ENCODE results near the gene CIRBP. TPM values are rescaled to one million over a fixed set of nuclear protein-coding genes. Genes with fewer than 3 reads are reported as not detected.

The CIRBP gene
- total and polyA plus RNA-seq, 2 of the 13 experiments (the other 11 are each of a cell fraction or from before 2014, with no cell fraction given) = 133 to 140 TPM

GRCh38 chr19:1284293-1284978 lies 15.3 kb downstream of the CIRBP start (continued):
- no peak for TF ChIP-seq HOMEZ (CRISPR knock-in tag; IDR thresholded peaks at IDR 0.05; ENCODE audit: low read depth)
- no peak for TF ChIP-seq GTF3A (CRISPR knock-in tag; conservative IDR thresholded peaks at IDR 0.05)
- TF ChIP-seq, protein P1, sequence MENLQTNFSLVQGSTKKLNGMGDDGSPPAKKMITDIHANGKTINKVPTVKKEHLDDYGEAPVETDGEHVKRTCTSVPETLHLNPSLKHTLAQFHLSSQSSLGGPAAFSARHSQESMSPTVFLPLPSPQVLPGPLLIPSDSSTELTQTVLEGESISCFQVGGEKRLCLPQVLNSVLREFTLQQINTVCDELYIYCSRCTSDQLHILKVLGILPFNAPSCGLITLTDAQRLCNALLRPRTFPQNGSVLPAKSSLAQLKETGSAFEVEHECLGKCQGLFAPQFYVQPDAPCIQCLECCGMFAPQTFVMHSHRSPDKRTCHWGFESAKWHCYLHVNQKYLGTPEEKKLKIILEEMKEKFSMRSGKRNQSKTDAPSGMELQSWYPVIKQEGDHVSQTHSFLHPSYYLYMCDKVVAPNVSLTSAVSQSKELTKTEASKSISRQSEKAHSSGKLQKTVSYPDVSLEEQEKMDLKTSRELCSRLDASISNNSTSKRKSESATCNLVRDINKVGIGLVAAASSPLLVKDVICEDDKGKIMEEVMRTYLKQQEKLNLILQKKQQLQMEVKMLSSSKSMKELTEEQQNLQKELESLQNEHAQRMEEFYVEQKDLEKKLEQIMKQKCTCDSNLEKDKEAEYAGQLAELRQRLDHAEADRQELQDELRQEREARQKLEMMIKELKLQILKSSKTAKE (CRISPR knock-in tag; IDR thresholded peaks at IDR 0.05; ENCODE audit: borderline replicate concordance) = peak; percentile 10; the same call in 1 of the 2 replicates
- TF ChIP-seq FOXA1 (IDR thresholded peaks at IDR 0.05) = no peak
- TF ChIP-seq FOXA1 (CRISPR knock-in tag; IDR thresholded peaks at IDR 0.05) = no peak
- TF ChIP-seq, protein P2, sequence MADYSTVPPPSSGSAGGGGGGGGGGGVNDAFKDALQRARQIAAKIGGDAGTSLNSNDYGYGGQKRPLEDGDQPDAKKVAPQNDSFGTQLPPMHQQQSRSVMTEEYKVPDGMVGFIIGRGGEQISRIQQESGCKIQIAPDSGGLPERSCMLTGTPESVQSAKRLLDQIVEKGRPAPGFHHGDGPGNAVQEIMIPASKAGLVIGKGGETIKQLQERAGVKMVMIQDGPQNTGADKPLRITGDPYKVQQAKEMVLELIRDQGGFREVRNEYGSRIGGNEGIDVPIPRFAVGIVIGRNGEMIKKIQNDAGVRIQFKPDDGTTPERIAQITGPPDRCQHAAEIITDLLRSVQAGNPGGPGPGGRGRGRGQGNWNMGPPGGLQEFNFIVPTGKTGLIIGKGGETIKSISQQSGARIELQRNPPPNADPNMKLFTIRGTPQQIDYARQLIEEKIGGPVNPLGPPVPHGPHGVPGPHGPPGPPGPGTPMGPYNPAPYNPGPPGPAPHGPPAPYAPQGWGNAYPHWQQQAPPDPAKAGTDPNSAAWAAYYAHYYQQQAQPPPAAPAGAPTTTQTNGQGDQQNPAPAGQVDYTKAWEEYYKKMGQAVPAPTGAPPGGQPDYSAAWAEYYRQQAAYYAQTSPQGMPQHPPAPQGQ (CRISPR knock-in tag; IDR thresholded peaks at IDR 0.05; ENCODE audit: borderline replicate concordance) = no peak
- no peak for TF ChIP-seq HHEX (CRISPR knock-in tag; IDR thresholded peaks at IDR 0.05)
- no peak for TF ChIP-seq HNF1A (IDR thresholded peaks at IDR 0.05; ENCODE audit: low read depth)
- no peak for TF ChIP-seq HNF1A (CRISPR knock-in tag; IDR thresholded peaks at IDR 0.05; ENCODE audit: borderline replicate concordance)
- no peak for TF ChIP-seq ATAD3A (CRISPR knock-in tag; IDR thresholded peaks at IDR 0.05)
- TF ChIP-seq ZC3H13 (CRISPR knock-in tag; IDR thresholded peaks at IDR 0.05) = 0 out of 2 replicates have a peak, but pooled peaks have one; percentile 49
- no peak for TF ChIP-seq LRRFIP1 (CRISPR knock-in tag; conservative IDR thresholded peaks at IDR 0.05)
- no peak for TF ChIP-seq ZNF781 (CRISPR knock-in tag; IDR thresholded peaks at IDR 0.05; ENCODE audit: borderline replicate concordance, not compliant biosample characterization)
- TF ChIP-seq, protein P3, sequence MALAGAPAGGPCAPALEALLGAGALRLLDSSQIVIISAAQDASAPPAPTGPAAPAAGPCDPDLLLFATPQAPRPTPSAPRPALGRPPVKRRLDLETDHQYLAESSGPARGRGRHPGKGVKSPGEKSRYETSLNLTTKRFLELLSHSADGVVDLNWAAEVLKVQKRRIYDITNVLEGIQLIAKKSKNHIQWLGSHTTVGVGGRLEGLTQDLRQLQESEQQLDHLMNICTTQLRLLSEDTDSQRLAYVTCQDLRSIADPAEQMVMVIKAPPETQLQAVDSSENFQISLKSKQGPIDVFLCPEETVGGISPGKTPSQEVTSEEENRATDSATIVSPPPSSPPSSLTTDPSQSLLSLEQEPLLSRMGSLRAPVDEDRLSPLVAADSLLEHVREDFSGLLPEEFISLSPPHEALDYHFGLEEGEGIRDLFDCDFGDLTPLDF (CRISPR knock-in tag; IDR thresholded peaks at IDR 0.05) = no peak
- TF ChIP-seq U2AF1 (optimal IDR thresholded peaks at IDR 0.05; ENCODE audit: low read depth, low read length) = no peak

Data from HepG2 (cell line).